ENCODE data around the gene IQSEC1.

The IQSEC1 gene

DNA sequence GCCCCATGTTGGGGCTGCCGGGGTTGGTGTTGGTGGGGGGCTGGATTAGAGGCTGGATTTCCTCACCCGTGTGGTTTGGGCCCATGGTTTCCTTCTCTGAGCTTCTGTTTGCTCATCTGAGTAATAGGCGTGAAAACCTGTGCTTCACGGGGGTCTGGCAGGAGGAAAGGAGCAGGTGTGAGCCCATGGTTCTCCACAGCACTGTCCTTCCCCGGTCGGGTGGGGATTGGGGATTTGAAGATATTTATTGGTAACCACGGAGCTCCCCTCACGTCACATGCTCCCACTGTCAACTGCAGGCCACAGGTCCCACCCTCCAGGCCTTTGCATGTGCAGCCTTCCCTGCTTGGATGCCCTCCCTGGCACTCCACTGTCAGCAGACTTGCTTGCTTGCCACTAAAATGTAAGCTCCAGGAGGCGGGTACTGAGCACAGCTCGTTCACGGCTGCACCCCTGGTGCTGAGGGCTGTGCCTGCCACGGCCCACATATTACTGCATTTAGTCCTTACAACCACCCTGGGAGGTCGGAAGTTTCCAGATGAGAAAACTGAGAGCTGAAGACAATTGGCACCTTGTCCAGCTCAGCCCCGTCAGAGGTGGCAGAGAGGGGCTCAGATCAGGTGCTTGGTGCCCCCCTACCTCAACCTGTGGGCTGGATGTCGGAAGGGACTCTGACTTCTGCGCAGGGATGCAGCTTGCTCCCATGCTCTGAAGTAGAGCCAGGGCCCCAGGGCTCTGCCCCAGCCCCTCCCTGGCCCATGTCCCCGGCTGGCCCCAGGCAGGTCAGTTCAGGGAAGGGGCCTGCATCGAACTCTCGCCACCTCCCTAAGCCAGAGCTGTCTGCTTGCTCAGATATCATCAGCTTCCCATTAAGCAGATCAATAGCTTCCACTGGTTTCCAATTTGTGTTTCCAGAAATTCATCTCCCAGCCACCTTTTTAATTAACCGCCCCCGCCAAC is 29.4 kb upstream of the IQSEC1 start:
- no peak for TF ChIP-seq GATA2 (IDR thresholded peaks at IDR 0.05; ENCODE audit: low read depth, low read length)
- no peak for TF ChIP-seq GATA3 (IDR thresholded peaks at IDR 0.05; ENCODE audit: low read depth, low read length)

DNA sequence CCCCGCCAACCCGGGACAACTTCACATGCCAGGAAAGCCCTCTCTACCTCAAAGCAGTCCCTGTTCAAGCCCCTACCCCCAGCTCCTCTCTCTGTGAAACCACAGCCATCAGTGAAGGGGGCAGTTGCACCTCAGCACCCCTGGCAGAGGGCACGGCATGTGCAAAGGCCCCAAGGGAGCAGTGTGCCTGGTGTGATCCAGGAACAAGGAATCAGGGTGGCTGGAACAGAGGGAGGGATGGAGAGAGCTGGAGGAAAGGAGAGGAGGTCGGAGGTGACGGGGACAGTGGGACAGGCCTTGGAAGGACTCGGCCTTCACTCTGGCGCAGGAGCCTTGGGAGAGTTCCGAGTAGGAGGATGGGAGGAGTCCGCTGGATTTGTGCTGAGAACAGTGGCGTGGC is 26.5 kb upstream of the IQSEC1 start:
- no peak for TF ChIP-seq GATA2 (IDR thresholded peaks at IDR 0.05; ENCODE audit: low read depth, low read length)

DNA sequence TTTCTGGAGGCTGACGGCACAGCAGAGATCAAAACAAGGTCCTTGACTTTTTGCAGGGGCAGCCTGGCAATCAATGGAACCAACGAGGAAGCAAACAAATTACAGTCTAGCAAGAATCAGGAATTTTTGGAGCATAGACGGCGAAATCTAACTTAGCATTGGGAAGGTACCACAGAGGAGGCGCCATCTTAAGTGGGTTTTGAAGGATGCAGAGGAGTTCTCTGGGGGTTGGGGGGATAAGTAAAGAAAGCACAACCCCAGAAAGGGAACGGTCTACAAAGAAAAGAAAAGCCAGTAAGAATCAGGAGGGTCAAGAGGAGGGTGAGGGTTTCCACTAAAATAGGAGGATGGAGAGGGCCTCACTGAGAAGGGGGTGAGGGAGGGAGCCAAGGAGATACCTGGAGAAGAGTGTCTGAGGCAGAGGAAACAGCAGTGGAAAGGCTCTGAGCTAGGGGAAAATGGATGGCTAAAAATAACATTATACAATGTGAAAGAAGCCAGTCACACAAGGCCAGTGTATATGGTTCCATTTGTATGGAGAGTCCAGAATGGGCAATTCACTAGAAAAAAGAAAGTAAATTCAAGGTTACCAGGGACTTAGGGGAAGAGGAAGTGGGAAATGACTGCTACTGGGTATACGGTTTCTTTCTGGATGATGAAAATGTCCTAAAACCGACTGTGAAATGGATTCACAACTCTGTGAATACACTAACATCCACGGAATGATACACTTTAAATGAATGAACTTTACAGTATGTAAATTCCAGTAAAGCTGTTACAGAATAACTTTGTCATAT is 25.2 kb upstream of the IQSEC1 start:
- no peak for TF ChIP-seq GATA3 (IDR thresholded peaks at IDR 0.05; ENCODE audit: low read depth, low read length)
- TF ChIP-seq GATA2 (IDR thresholded peaks at IDR 0.05; ENCODE audit: low read depth, low read length): no peak

DNA sequence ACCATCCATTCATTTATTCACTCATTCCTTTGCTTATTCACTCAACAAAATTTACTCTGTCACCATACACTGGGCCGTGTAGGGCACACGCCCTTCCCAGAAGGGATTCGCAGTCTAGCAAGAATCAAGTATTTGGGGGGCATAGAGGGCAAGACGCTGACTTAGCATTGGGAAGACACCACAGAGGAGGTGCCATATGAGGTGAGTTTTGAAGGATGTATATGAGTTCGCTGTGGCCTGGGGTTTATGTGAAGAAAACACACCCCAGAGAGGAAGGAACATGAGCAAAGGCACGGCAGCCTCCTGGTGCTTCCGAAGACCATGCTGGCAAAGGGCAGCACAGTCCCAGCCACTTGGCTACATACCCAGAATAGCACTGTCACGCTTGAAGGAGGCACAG is 23.1 kb upstream of the IQSEC1 start:
- TF ChIP-seq GATA3 (IDR thresholded peaks at IDR 0.05; ENCODE audit: low read depth, low read length) (no peak), GATA2 (IDR thresholded peaks at IDR 0.05; ENCODE audit: low read depth, low read length) (no peak)

DNA sequence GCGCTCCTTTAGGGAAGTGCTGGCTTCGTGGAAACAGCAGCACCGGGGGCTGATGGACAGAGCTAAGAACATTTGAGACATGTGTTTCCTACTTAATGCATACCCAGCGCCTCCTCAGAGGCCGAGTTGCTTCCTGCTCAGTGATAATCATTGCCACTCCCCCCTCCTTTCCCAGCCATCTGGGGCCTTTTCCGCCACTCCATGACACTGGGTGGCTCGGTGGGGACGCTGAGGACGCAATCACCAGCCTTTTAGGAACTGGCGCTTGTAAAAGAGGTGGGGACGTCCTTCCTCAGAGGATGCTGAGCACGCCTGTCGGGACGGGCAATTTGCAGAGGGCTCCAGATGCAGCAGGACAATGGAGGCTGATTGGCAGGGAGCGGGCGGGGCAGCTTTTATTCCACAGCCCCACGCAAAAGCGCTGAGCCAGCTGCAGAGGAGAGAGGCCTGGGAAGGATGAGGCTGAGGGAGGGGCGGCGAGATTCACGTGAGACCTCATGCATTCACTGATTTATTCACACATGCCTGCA is 22.2 kb upstream of the IQSEC1 start:
- TF ChIP-seq GATA3 (IDR thresholded peaks at IDR 0.05; ENCODE audit: low read depth, low read length) (no peak), GATA2 (IDR thresholded peaks at IDR 0.05; ENCODE audit: low read depth, low read length) (no peak)

DNA sequence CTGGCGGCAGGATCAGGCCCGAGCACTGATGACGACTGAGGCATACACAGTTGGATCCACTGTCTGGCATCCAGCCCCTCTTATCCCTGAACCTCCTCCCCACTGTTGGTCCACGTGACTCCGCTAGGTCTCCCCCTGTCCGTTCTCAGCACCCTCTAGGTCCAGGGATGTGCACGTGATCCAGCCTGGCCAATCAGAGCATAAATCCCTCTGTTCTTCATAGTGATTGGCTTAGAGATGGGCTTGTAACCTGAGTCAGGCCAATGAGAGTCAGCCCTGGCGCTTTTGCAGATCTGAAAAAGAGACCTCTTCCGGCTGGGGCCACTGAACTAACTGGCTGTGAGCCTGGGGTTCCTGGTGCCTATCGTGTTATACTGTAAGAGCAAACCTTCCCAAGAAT is 20.5 kb upstream of the IQSEC1 start:
- TF ChIP-seq GATA2 (IDR thresholded peaks at IDR 0.05; ENCODE audit: low read depth, low read length): no peak
- TF ChIP-seq GATA3 (IDR thresholded peaks at IDR 0.05; ENCODE audit: low read depth, low read length): no peak

DNA sequence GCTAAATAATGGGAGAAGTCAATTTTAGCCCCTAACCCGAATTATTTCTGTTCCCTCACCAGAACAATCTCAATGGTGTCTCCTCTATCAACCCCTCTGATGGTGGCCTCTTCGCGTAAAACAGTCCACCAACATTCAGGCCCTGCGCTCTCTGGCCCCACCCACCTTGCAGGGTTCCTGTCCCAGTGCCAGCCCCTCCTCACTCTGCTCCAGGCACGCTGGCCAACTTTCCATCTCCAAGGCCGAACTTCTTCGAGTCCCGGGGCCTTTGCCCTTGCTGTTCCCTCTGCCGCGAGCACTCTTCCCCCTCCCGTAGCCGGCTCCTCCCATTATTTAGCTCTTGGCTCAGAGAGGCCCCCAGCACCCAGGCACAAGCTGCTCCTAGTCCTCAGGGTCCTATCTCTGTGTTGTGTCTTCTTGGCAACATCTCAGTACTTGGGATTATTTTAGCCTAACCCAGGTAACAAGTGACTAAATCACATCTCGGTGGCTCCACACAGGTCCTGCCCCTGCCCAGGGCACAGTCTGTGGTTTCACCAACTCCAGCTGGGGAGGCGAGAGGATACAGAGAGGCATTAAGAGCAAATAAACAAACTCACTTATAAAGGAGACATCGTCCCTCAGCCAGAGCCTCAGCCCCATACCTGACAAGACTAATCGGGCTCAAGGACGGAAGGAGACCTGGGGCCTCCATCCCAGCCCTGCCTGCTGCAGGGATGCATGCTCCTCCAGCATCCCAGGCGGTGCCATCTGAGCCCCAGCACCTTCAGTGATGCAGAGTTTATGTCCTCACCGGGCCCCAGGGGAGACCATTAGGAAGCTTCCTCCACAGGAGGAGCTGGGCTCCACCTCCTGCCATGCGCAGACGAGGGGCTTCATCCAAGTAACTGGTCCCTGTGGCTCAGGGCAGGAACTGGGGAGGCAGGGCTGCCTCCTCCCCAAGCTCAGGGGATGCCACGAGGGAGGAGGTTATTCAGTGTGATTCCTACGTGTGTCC is 19.7 kb upstream of the IQSEC1 start:
- TF ChIP-seq GATA2 (IDR thresholded peaks at IDR 0.05; ENCODE audit: low read depth, low read length): no peak
- no peak for TF ChIP-seq GATA3 (IDR thresholded peaks at IDR 0.05; ENCODE audit: low read depth, low read length)

DNA sequence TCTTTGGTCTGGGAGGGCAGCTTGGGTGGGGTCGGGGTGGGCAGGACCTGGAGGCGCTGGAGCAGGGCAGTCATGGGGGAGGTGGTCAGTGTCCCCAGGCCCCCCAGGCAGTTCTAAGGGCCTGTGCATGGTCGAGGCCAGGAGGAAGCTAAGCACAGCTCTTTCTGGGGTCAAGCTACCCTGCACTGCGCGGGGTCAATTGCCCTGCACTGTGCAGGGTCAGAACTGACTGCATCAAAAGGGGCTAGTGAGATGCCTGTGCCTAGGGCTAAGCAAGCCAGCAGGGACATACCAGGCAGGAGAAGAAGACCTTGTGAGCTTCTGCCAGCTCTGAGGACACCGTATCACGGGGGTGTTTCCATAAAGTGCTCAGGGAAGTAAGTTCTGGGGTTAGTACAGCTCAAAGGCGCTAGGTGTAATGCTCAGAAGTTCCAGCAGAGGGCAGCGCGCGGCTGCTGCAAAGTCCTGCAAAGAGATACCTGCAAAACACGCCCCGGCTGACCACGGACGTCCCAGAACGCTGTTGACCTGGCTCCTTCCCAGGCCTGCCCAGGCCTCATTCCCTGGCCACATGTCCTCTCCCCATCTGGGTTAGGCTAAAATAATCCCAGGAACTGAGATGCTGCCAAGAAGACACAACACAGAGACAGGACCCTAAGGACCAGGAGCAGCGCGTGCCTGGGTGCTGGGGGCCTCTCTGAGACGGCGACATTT is 18.8 kb upstream of the IQSEC1 start:
- TF ChIP-seq GATA2 (IDR thresholded peaks at IDR 0.05; ENCODE audit: low read depth, low read length) (no peak), GATA3 (IDR thresholded peaks at IDR 0.05; ENCODE audit: low read depth, low read length) (no peak)

DNA sequence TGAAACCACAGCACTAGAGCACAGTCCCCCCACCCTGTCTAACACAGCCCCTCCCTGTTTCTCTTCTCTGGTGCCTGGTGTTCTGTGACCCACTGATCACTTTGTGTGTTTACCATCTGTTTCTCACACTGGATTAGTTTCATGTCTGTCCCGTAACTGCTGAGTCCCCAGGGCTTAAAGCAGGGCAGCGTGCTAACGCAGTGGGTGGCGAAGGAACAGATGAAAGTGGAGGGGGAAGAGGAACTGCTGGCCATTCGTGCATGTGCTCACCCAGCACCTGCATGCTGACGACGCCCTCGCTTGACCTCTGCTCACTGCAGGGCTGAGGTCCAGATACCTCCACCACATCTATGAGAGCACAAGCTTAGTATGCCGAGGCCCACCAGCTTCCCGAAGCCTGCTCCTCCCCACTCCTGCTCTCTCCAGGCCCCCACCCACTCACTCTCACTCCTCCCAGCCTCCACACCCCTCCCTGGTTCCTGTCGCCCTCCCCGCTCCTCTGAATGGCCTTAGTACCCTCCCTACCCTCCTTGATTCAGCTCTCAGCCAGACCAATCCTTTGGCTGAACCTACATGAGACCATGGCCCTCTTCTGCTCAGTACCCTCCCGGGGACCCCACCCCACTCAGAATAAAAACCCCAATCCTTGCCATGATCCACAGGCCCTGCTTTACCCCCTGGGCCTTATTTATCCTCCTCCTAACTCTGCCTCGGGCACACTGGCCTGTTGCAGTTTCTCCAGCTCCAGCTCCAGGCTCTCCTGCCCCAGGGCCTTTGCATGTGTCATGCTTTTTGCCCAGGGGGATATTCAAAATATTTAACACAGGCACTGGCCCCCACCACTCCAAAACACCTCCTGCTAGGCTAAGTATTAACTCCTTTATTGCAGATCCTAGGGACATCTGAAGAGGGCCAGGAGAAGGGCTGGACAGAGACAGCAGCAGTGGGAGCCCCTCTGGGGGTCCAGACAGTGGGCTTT is 15.1 kb upstream of the IQSEC1 start:
- TF ChIP-seq GATA2 (IDR thresholded peaks at IDR 0.05; ENCODE audit: low read depth, low read length) (no peak), GATA3 (IDR thresholded peaks at IDR 0.05; ENCODE audit: low read depth, low read length) (no peak)

DNA sequence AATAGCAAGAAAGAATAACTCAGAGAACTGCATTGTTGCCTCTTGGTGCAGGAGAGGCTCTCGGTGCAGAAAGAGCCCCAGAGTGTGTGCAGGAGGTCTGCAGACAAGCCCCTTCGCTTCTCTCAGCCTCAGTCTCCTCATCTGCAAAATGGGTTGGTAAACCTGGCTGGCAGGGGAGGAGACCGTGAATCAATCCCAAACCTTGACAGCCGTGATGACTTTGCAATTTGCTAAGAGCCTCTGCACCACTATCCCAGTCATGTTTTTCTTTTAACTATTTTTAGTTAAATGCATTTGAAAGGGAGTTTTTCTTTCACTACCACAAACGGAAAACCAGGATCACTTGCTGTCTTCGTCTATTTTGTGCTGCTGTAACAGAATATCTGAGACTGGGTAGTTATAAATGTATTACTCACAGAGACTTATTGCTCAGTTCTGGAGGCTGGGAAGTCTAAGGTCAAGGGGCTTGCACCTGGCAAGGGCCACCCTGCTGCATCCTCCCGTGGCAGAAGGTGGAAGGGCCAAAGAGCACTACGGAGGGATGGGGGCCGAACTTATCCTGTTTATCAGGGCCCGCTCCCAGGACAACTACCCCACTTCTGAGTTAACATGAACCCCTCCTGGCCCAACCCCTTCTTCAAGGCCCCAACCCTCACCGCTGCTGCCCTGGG is 14.2 kb upstream of the IQSEC1 start:
- TF ChIP-seq GATA3 (IDR thresholded peaks at IDR 0.05; ENCODE audit: low read depth, low read length): no peak
- TF ChIP-seq GATA2 (IDR thresholded peaks at IDR 0.05; ENCODE audit: low read depth, low read length): no peak

DNA sequence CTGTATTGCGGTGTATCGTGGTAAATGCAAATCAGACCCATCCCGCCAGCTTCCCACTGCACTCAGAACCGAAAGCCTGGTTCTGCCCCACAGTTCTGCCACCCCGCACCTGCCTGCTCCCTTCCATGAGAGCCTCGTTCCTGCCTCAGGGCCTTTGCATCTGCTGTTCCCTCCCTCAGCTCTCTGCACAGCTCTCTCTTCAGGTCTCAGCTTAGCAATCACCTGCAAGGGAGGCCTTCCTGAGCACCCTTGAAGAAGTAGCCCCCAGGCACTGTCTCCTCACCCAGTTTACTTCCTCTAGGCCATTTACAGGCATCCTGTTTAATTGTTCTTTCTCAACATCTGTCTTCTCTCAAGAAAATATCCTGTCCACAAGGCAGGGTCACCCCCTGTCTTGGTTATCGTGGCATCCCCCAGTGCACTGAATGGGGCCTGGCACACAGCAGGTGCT is 13.3 kb upstream of the IQSEC1 start:
- TF ChIP-seq GATA3 (IDR thresholded peaks at IDR 0.05; ENCODE audit: low read depth, low read length): no peak
- TF ChIP-seq GATA2 (IDR thresholded peaks at IDR 0.05; ENCODE audit: low read depth, low read length): no peak
